HepG2 (cell line): ENCODE results near the gene LSM12. TPM values are rescaled to one million over a fixed set of nuclear protein-coding genes. Genes with fewer than 3 reads are reported as not detected.

Experiments
- ATF1 ChIP-seq: IDR thresholded peaks from 2 replicates; pipeline ENCODE4 v1.6.1; 2016; ENCODE audit warnings: mild to moderate bottlenecking, control low read depth
- CSRNP1 ChIP-seq: sonication (generic); formaldehyde crosslinking; IDR thresholded peaks from 2 replicates; pipeline ENCODE4 v1.8.1; 2023; ENCODE audit warnings: mild to moderate bottlenecking, missing genetic modification reagents
- ELK4 ChIP-seq: sonication (generic); formaldehyde crosslinking; IDR thresholded peaks from 2 replicates; pipeline ENCODE4 v1.9.0; 2021; ENCODE audit warnings: missing genetic modification reagents, borderline replicate concordance
- KDM4B ChIP-seq: sonication (generic); formaldehyde crosslinking; IDR thresholded peaks from 2 replicates; pipeline ENCODE4 v1.4.0; 2020; ENCODE audit warnings: missing genetic modification reagents
- KIAA2018 ChIP-seq: sonication (generic); formaldehyde crosslinking; IDR thresholded peaks from 2 replicates; pipeline ENCODE4 v1.5.0; 2020; ENCODE audit warnings: mild to moderate bottlenecking, missing genetic modification reagents, borderline replicate concordance
- MEIS1 ChIP-seq: sonication (generic); formaldehyde crosslinking; IDR thresholded peaks from 2 replicates; pipeline ENCODE4 v1.9.0; 2021; ENCODE audit warnings: mild to moderate bottlenecking, missing genetic modification reagents, moderate library complexity, borderline replicate concordance
- SRSF4 ChIP-seq: fragments of 200-400 bp; formaldehyde crosslinking; IDR thresholded peaks from one replicate; pipeline ENCODE4 v1.6.1; 2018; ENCODE audit warnings: mild to moderate bottlenecking, low read depth, low read length, moderate library complexity; ENCODE audit not compliant: poor library complexity, severe bottlenecking
- TAF15 ChIP-seq: fragments of 200-400 bp; formaldehyde crosslinking; IDR thresholded peaks from one replicate; pipeline ENCODE4 v1.6.1; 2018; ENCODE audit warnings: mild to moderate bottlenecking, low read depth, low read length; ENCODE audit not compliant: poor library complexity, severe bottlenecking
- THRA ChIP-seq: sonication (generic); formaldehyde crosslinking; IDR thresholded peaks from 2 replicates; pipeline ENCODE4 v1.4.0; 2020; ENCODE audit warnings: missing genetic modification reagents, borderline replicate concordance
- ZSCAN21 ChIP-seq: sonication (generic); formaldehyde crosslinking; IDR thresholded peaks from 2 replicates; pipeline ENCODE4 v1.8.0; 2022; ENCODE audit warnings: mild to moderate bottlenecking, missing genetic modification reagents, moderate library complexity, borderline replicate concordance
- polyA plus RNA-seq, 8 experiments: library from polyadenylated mRNA; depleted of rRNA in 3 of 8; stranded (reverse) in 7 of 8; unstranded in 1 of 8; fragments of >200 nt; fragmentation: Illumina TruSeq in 4 of 8; extraction: Trizol in 4 of 8; gene quantifications; 2 replicates each; pipeline versions ENCODE4 v1.2.1 to v1.2.3, GENCODE V29; 2011 to 2016; ENCODE audit warnings: low read depth in 4 of 8, missing spikeins in 1 of 8, mixed read lengths in 1 of 8; ENCODE audit not compliant: insufficient read depth in 1 of 8
- total RNA-seq, 5 experiments: library from RNA; depleted of rRNA; stranded (reverse); fragments of >200 nt; fragmentation: Illumina TruSeq; extraction: Trizol; gene quantifications; 2 replicates each; pipeline ENCODE4 v1.2.3, GENCODE V29; 2016; ENCODE audit warnings: low read depth in 1 of 5
- TF ChIP-seq, protein P1 (sequence below): sonication (generic); formaldehyde crosslinking; IDR thresholded peaks from 2 replicates; pipeline ENCODE4 v1.8.0; 2023; ENCODE audit warnings: mild to moderate bottlenecking, missing genetic modification reagents
- TF ChIP-seq, protein P2 (sequence below): sonication (generic); formaldehyde crosslinking; IDR thresholded peaks from 2 replicates; pipeline ENCODE4 v1.5.0; 2020; ENCODE audit warnings: missing genetic modification reagents

The LSM12 gene
- total and polyA plus RNA-seq, 2 of the 13 experiments (the other 11 are each of a cell fraction or from before 2014, with no cell fraction given) = 52.8 to 55.7 TPM

DNA sequence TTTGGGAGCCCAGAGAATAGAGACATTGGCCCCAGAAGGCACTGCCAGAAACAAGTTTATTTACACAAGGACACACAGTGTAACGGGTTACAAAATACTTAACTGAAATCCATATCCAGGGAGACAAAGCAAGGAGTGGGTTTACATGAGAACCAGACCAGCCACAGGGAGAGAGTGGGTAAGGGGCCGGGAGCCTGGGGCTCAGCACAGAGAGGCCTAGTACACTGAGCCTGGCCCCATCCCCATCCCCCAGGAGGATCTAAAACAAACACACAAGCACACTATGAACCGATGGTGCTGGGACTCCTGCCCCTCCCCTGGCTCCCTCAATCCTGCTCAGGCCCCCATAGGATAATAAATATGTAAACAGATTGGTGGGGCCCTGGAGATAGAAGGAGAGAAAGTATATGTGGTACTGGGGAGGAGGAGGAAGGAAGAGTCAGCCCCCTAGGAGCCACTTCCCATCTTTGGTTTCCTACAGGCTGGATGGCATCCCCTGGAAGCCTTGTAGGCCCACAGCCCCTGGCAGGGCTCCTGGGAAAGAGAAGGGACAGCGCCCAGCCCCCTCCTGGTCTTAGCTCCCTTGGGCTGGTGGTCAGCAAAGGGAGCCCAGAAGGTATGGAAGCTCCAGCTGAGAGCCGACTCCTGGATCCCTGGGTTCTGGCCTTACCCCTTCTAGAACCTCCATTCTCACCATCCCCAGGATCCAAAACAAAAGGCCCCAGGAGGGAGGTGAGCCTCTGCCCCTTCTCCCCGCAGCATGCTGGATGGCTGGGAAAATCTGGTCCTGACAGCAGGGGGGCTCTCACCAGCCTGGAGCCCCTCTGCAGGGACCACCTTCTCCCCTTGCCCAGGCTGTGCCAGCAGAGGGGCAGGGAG, 10.5 kb upstream of the LSM12 start (continued):
- TF ChIP-seq CSRNP1 (CRISPR knock-in tag) = no peak
- no peak for TF ChIP-seq MEIS1
- TF ChIP-seq SRSF4 = no peak
- TF ChIP-seq TAF15 = no peak
- no peak for TF ChIP-seq KIAA2018 (CRISPR knock-in tag)
- TF ChIP-seq, protein P1, sequence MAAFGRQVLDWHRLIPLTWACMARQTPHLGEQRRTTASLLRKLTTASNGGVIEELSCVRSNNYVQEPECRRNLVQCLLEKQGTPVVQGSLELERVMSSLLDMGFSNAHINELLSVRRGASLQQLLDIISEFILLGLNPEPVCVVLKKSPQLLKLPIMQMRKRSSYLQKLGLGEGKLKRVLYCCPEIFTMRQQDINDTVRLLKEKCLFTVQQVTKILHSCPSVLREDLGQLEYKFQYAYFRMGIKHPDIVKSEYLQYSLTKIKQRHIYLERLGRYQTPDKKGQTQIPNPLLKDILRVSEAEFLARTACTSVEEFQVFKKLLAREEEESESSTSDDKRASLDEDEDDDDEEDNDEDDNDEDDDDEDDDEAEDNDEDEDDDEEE (CRISPR knock-in tag) = no peak; the same call in 1 of the 2 replicates
- no peak for TF ChIP-seq ZSCAN21
- TF ChIP-seq KDM4B = no peak
- no peak for TF ChIP-seq ELK4 (CRISPR knock-in tag)
- TF ChIP-seq, protein P2, sequence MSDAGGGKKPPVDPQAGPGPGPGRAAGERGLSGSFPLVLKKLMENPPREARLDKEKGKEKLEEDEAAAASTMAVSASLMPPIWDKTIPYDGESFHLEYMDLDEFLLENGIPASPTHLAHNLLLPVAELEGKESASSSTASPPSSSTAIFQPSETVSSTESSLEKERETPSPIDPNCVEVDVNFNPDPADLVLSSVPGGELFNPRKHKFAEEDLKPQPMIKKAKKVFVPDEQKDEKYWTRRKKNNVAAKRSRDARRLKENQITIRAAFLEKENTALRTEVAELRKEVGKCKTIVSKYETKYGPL (CRISPR knock-in tag) = no peak
- no peak for TF ChIP-seq ATF1 (CRISPR knock-in tag)
- no peak for TF ChIP-seq THRA (CRISPR knock-in tag)
